NCI-H2227 (cell line): Measurements from ENCODE around the gene PHACTR1.
"Not testable (repeated sequence)": the region's sequence is repeated elsewhere in the genome, so short reads cannot be mapped to it uniquely, and the experiment has no call there.

Experiments
- DNase-seq: peaks from one replicate; lab custom pipeline; 2025; ENCODE audit not compliant: unreplicated experiment; lab: John Stamatoyannopoulos, UW

Gene PHACTR1

DNA sequence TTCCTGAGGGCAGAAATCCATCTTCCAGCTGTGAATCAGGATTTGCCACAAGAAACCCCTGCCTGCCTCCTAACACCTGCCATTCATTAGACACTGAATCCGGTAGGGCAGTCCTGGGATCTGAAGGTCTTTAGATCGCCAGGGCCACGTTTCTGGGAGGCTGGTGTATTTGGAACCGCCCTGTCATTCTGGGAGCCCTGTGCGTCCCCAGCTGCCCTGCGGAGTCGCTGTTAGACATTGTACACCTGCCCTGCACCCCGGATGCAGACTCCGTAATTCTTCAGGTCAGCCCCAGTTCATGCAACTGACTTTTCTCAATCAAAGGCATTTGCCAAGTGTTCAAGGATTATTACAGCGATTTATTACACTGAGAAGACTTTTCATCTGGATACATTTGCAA lies 418.6 kb downstream of the PHACTR1 start:
- no peak for DNase-seq

DNA sequence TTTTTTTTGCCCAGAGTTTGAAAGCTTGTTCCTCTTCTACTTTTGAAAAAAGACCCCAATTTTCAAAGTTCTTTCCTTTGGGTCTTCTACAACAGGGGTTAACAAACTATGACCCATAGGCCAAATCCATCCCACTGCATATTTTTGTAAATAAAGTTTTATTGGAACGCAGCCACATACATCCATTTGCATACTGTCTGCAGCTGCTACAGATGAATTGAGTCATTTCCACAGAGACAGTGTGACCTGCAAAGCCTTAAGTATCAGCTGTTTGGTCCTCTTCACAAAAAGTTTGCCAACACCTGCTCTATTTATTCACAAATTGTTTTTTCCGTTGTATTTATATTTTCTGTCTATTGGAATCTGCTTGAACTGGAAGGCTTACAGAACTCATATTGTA lies 422.6 kb downstream of the PHACTR1 start:
- no peak for DNase-seq

DNA sequence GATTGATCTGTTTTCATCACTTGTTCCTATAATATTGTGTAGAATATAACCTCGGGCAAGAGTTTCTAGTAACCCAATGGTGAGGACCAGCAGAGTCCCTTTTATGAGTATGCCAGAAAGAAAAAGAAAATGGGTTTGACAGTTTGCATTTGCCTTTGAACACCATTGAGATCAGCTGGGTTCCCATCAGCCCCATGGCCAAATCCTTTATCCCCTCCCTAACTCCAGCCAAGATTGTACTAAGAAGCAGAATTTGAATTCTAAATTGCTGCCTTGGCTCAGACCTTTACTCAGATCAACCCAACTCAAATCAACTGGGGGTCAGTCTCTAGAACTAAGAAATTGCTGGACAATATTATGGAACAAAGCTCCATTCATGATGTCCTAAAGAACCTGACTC lies 424.4 kb downstream of the PHACTR1 start:
- DNase-seq, result no peak

DNA sequence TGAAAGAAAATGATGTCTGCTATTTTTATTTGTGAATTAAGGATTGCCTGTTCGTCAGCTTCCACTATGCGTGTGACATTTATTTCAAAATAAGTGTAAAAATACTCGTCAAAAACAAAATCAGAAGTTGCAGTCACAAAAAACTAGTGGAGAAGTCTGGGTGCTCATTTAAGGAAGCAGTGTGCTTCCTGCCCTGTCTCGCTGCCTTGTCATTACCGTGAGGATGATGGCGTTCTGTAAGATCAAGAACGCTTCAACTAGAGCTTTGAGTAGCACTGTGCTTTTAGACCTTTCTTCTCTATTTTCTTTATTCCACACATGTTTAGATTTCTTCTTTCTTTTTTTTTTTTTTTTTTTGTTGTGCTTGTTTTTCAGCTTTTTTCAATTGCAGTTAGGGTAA lies 424.8 kb downstream of the PHACTR1 start:
- no peak for DNase-seq

DNA sequence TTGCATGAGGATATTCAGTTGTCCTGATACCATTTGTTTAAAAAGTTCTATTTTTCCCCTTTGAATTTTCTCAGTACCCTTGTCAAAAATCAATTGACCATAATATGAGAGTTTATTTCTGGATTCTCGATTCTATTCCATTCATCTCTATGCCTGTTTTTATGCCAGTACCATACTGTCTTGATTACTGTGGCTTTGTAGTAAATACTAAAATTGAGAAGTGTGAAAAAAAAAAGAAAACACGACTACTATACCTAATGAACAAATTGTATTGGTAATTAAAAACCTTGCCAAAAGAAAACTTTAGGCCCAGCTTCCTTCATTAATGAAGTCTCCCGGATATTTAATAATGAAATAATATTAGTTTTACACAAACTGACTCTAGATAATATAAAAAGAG lies 426.0 kb downstream of the PHACTR1 start:
- DNase-seq, result no peak

DNA sequence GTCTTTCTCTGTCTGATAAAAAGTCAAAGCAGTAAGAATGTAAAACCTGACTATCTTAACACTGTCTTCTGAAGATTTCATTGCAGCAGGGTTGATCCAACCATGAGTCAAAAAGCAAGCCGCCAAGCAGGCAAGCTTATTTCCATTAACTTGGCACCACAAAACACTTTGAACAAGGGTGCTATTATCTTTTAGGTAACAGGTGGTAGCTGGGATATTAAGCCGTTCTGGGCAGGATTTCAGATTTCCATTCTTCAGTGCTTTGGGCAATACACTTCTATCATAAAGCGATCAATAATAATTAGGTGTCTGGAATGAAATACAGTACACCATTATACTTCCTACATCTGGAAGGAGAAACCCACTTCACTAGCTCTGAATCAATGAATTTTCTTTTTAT lies 429.9 kb downstream of the PHACTR1 start:
- peak; percentile 47 for DNase-seq

DNA sequence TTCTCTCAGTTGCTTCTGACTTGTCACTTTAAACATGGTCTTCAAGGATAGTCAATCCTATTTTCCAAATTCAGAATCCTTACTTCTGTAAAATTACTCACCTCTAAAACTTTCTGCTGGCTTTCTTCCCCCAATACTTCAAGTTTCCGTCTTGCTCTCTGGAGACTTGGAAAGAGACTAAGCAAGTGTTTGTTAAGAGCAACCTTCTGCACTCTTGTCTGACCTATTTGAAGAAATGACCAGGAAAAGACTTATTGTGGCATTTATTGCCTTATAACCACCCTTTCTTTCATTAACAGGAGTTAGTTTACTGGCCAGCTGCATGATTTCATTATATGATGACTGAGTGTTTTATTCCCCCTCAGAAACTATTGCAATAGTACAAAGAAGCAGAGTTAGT lies 430.8 kb downstream of the PHACTR1 start:
- no peak for DNase-seq

DNA sequence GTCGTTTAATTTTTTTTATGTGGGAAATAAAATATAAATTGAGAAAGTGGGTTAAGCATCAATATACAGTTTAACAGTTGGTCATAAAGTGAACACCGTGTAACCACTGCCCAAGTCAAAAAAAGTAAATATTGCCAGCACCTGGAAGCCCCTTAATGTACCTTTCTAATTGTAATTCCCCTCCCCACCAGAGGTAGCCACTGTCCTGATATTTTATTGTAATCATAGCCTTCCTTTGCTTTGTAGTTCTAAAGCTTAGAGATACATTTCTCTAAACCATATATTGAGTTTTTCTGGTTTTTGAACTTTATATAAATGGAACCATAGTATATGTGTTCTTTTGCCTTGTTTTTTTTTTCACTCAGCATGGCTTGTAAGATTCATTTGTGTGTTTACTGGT lies 431.2 kb downstream of the PHACTR1 start:
- no peak for DNase-seq

DNA sequence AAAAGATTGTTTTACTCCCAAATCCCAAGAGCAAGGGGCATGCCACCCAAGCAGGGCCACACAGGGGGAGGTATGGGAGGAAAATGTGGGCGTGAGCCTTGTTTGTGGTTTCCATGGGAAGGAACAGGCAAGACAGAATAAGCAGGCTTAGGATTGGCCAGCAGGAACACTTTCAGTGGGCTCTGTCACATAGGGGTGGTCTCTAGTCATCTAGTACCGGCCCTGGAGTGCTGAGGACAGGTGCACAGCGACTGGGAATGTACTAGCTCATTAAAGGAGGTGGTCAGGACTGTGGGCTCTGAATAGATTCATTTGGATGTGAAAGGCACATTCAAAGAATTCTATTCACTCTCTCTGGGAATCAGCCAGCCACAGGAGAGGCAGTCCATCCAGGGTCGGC lies 436.2 kb downstream of the PHACTR1 start:
- no peak for DNase-seq

DNA sequence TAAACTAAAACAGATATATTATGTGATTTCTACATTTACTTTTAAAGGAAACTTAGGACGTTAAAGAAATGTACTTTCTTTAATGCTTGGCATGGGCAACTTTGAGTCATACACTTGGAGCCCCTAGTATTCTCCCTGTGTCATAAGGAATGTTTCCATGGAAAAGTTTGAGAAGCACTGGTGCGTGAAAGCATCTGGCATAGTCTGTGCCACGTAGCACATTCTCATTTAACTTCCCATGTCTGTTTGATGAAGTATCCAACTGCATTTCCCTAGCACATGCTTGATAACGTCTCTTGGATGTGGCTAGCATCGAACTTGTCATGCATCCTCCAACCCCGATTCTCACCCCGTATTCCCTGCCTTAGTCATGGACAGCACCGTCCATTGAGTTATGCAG lies 439.8 kb downstream of the PHACTR1 start:
- DNase-seq, result no peak

DNA sequence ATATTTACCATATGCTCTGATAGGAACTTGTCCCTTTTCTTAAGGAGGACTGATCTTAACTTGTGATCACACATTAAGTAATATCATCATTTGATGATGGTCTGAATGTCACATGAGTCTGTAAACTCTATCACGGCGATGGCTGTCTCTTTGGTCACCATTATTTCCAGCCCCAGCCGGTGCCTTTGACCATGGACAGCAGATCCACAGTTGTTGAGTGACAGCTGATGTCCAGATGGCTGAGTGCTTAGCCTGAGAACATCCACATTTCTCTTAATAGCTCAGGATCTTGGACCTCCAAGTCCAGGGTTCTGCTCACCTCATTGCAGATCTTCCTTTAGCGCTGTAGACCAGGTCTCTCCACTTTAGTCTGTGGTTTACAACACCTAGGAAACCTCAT lies 440.7 kb downstream of the PHACTR1 start:
- DNase-seq, result no peak

DNA sequence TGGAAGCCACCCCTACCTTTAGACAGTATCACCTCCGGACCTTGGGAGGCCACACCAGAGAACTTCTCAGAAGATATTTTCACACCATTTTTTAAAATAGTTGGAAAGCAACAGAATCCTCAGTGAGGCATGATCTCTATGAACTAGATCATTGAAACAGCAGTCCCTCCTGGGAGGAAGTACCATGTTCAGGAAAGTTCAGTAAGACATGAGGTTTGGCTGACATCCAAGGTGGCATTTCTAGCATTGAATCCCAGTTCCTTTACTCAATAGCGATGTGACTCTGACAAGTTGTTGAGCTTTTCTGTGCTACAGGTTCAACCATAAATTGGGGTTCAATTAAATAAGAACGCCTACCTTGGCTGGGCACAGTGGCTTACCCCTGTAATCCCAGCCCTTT lies 442.7 kb downstream of the PHACTR1 start:
- no peak for DNase-seq

DNA sequence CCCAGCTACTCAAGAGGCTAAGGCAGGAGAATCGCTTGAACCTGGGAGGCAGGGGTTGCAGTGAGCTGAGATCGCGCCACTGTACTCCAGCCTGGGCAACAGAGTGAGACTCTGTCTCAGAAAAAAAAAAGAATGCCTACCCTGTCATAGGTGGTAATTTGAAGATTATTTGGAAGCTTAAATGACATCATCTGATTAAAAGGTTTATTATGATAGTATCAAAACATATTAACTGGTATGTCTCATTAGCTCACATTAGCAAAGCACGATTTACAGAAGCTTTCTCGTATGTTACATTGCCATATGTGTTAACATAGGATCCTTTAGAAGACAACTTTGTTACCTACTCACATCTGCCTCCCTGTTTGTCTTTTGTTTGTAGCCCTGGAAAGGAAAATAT lies 443.3 kb downstream of the PHACTR1 start:
- DNase-seq, result not testable (repeated sequence)

DNA sequence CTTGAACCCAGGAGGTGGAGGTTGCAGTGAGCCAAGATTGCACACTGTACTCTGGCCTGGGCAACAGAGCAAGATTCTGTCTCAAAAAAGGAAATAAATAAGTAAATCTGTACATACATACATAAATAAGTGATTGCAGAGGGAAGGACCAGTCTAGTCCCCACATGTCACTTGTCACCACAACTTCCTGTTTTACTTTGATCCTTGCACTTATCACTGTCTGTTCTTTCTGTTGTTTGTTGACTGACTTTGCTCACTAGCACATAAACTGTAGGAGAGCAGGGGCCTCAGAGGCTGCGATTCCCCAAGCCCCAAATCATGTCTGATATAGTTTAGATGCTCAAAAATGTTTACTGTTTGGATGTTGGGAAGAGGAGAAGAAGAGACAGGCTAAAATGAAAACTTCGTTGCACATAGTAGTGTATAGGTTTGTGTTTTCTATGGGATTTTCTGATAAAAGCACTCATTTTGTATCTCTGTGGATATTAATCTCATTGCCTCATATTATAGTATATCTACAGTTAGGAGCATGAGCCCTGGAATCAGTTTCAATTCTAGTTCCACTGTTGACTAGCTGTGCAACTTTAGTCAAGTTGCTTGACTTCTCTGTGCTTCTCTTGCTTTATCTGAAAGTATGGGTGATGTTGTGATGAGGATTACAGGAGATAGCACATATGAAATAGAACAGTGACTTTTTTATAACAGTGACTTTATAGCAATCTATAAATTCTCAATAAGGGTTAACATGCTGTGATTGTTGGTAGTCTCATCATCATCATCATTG lies 446.8 kb downstream of the PHACTR1 start:
- no peak for DNase-seq

DNA sequence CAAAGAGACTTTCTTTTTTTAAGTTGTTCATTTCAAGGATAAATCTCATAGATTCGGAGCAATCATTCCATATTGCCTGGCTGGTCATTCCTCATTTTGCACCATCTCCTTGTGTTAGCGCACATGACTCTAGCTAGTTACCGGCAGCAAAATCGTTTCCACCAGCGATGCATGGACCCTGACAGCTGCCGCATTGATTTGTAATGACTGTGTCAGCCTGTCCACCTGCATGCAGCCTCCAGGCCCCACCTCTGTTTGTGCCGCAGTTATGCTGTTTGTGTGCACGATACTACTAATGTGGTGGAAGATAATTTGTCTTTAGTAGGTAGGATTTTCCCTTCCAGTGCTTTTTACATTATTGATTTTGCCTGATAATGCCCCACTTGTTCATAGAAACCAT lies 447.7 kb downstream of the PHACTR1 start:
- DNase-seq, result no peak

DNA sequence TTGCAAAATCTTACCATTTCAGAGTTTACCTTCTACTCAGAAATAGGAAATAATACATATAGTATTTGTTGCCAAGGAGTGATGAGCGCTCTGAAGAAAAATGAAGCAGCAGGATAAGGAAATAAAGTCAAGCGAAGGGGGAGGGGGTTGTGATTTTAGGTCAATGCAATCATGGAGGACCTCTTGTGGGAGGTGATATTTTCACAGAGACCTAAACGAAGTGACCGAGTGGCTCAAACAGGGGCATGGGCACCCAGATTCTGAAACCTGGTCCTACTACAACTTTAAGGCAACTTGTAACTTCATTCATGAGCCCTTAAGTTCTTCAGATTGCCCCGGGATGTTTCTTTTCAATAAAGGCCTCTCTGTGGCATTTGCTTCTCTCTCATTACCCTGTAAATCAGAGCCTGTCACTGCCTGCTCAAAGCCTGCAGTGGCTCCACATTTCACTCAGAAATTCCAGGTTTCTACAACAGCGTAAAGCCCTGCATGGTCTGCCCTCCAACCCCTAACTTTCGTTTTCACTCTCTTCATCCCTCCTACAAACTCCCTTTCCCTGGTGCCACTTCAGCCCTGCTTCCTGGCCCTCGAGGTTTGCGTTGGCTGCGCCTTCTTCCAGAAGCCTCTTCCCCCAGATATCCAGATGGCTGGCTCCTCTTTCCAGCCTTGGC lies 449.1 kb downstream of the PHACTR1 start:
- no peak for DNase-seq

DNA sequence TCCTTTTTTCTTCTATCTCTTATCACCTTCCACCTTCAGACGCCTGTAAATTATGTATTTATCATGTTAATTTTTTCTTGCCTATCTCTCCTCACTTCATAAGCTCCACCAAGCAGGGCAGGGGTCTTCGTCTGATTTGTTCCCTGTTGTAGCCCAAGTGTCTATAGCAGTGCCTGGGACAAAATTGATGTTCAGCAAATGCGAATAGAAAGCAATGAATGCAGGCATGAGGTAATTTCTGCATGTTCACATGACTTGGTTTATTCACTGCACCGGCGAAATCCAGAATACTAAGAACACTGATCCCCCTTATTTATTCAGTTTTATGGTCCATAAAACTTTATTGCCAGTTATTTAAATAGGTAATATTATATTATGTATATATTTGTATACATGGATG lies 449.7 kb downstream of the PHACTR1 start:
- DNase-seq, result no peak

DNA sequence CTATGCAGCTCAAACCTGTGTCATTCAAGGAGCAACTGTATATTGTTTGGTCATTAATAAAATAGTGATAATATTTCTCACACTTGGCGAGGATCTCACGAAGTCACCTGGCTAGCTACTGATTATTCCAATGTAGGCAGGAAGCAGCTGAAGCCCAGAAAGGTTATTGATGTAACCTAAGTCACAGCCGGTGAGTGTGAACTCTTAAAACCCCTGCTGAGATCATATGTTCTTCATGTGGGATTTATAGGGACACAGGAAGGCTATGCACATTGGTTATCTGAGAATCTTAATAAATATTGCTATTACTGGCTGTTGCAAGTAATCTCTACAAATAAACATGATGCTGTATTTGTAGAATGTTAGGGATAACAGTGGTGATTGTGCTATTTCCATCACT lies 450.3 kb downstream of the PHACTR1 start:
- DNase-seq, result no peak

DNA sequence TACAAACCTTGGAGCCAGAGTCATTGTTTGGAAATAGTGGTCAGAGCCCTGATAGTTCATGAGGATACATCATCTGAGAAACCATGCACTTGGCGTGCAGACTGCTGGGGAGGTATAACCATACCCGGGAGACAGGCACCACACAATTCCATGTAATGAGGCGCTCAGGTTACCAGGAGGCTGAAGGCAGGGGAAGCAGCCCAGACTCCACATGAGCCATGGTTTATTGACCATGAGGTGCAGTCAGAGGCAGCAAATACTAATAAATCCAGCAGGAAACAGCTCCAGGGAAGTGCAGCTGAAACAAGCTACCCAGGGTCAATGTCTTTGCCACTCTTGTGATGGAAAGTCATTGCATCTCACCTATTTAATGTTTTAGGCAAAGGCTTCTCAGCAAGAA lies 455.7 kb downstream of the PHACTR1 start:
- DNase-seq, result no peak

DNA sequence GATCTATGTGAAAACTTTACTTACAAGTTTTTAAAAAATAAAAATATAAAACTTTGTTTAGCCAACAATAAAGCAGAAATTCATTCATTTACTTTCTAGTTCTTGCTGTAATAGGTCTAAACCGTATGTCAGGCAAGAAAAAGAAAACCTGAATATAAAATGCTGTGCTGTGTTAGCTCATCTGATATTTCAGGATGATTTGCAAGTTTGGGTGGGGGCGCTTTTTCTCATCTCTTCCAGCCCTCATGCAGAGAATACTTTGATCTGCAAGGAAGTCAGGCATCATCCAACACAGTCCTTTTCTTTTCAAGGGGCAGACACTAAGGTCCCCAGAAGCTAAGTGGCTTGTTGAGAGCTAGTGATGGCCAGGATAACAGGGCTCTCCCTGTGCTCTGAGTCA lies 458.5 kb downstream of the PHACTR1 start:
- no peak for DNase-seq

DNA sequence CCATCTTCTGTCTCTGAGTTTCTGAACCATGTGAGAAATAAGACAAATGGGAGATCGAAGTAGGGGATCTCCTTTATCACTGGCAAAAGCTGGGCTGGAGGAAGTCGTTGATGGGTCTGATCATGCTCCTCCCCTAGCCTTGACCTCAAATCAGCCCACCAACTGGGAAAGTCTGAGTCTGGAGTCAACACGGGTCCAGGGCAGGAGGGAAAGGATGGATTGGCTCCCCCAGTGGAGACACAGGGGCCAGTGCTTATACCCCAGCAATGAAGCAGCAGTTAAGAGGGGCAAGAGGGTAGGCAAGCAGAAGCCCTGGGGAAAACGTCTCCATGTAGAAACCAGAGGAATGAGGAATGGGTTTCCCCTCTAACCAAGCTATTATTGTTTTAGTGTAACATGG lies 459.2 kb downstream of the PHACTR1 start:
- no peak for DNase-seq

DNA sequence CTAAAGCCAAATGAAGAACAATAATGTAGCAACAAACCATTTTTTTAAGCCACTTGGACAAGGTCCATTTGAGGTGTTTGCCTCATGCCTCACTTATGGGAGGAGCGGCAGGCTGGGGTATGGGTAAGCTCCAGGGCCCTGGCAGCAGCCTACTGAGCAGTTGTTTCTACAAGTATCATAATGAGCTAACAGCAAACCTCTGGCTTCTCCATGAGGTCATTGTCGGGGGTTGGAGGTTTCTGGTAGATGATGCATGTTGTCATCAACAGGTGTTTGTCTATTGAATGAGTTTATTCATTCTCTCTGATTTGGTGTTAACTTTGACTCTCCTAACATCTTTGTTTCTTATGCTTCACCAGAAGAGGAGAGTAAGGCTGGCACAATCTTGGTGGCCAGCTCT lies 461.1 kb downstream of the PHACTR1 start:
- DNase-seq, result no peak

DNA sequence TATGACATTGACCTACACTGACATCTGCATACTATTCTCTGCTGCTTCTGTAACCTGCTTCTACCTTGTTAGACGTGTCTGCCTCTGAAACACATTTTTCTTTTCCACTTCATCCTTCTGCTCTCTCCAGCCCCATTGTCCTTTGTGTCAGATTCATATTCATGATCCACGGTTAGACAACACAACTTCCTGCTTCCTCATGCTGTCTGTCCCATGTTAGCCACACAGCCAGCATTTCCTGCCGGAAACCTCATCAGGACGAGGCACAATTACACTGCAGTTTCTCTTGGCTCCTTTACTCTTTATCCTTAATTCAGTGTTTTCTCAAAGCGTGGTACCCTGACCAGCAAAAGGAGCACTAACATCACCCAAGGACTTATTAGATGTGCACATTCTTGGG lies 461.5 kb downstream of the PHACTR1 start:
- DNase-seq, result no peak
